ENCODE data around the gene THSD7B.

THSD7B gene

GRCh38 chr2:137590102-137590501 lies 824.8 kb downstream of the THSD7B start:
- no peak overlapping the region for H3K4me3 ChIP-seq (ENCODE audit: control insufficient read depth, low read depth, low read length)
- no peak for TF ChIP-seq CTCF (IDR thresholded peaks at IDR 0.05; ENCODE audit: control insufficient read depth, insufficient read depth, low read depth, low read length, missing control alignments)
- DNase-seq (ENCODE audit: low read depth) = no peak

GRCh38 chr2:137607722-137608318 lies 842.5 kb downstream of the THSD7B start:
- no peak overlapping the region for H3K4me3 ChIP-seq (ENCODE audit: control insufficient read depth, low read depth, low read length)
- TF ChIP-seq CTCF (IDR thresholded peaks at IDR 0.05; ENCODE audit: control insufficient read depth, insufficient read depth, low read depth, low read length, missing control alignments) = no peak
- no peak for DNase-seq (ENCODE audit: low read depth)

DNA sequence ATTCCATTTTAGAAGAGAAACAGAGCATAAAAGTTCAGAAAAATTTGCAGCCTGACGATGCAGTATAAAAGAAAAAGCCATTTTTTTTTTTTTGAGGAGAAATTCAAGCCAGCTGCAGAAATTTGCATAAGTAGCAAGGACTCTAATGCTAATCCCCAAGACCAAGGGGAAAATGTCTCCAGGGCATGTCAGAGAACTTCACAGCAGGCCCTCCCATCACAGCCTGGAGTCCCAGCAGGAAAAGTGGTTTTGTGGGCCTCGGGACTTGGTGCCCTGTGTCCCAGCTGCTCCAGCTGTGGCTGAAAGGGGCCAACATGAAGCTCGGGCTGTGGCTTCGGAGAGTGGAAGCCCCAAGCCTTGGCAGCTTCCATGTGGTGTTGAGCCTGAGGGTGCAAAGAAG lies 873.6 kb downstream of the THSD7B start:
- no peak for DNase-seq (ENCODE audit: low read depth)
- TF ChIP-seq CTCF (IDR thresholded peaks at IDR 0.05; ENCODE audit: control insufficient read depth, insufficient read depth, low read depth, low read length, missing control alignments) = no peak
- no peak overlapping the region for H3K4me3 ChIP-seq (ENCODE audit: control insufficient read depth, low read depth, low read length)

GRCh38 chr2:137644731-137645130 lies 879.4 kb downstream of the THSD7B start:
- no peak for TF ChIP-seq CTCF (IDR thresholded peaks at IDR 0.05; ENCODE audit: control insufficient read depth, insufficient read depth, low read depth, low read length, missing control alignments)
- no peak overlapping the region for H3K4me3 ChIP-seq (ENCODE audit: control insufficient read depth, low read depth, low read length)
- no peak for DNase-seq (ENCODE audit: low read depth)

GRCh38 chr2:137654046-137654445 lies 888.7 kb downstream of the THSD7B start:
- DNase-seq (ENCODE audit: low read depth) = no peak
- no peak overlapping the region for H3K4me3 ChIP-seq (ENCODE audit: control insufficient read depth, low read depth, low read length)
- TF ChIP-seq CTCF (IDR thresholded peaks at IDR 0.05; ENCODE audit: control insufficient read depth, insufficient read depth, low read depth, low read length, missing control alignments) = no peak

DNA sequence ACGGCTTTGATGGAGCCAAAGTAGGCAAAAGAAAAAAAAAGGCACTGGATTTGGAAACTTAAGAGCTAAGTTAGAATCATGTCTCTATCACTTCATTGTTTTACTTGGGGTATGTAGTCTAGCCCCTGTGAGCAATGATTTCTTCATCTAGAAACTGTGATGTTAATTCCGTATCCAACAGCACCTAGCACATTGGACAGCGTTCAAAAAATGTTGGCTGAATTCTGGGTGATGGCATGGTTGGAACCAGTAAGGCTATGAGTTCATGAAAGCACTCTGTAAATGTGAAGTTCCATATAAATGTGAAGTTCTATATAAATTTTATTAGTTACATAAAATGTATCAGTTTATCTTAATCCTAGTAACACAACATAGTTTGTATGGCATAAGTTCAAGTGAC lies 890.5 kb downstream of the THSD7B start:
- no peak overlapping the region for H3K4me3 ChIP-seq (ENCODE audit: control insufficient read depth, low read depth, low read length)
- no peak for TF ChIP-seq CTCF (IDR thresholded peaks at IDR 0.05; ENCODE audit: control insufficient read depth, insufficient read depth, low read depth, low read length, missing control alignments)
- DNase-seq (ENCODE audit: low read depth) = no peak

DNA sequence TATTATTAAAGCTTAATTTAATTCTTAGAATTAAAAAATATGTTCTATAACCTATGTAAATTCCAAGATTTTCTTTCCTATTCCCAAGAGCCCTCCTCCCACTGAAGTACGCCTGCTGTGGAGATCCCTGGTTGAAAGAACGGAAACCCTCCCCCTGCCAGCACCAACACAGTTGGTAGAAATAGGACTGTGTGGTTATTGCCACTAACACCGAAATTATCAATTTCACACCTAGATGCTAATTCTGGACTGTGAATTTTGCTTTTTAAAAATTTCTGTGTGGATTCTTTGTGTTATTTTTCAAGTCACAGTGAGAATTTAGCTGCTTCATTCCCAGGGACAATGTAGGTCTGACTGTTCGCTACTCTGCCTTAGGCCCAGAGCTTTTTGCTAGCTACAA lies 893.1 kb downstream of the THSD7B start:
- DNase-seq (ENCODE audit: low read depth) = no peak
- no peak for TF ChIP-seq CTCF (IDR thresholded peaks at IDR 0.05; ENCODE audit: control insufficient read depth, insufficient read depth, low read depth, low read length, missing control alignments)
- H3K4me3 ChIP-seq (ENCODE audit: control insufficient read depth, low read depth, low read length) = no peak overlapping the region

Data from AG09309 (cell line).